Dendritic cell treated with granulocyte-macrophage colony-stimulating factor and Interleukin-4, amounts not matched to agents 40 ng/mL and 50 ng/mL, for 4 days (primary cell): Measurements from ENCODE around the gene CSAG2.
"Not testable (repeated sequence)": the region's sequence is repeated elsewhere in the genome, so short reads cannot be mapped to it uniquely, and the experiment has no call there.

Experiments used
- H3K27ac Mint-ChIP-seq: one replicate; pipeline ENCODE4 v1.8.0; 2022; ENCODE audit warnings: mild to moderate bottlenecking, mixed read lengths
- H3K27me3 Mint-ChIP-seq: one replicate; pipeline ENCODE4 v1.8.0; 2022; ENCODE audit warnings: mild to moderate bottlenecking, mixed read lengths
- H3K36me3 Mint-ChIP-seq: one replicate; pipeline ENCODE4 v1.8.0; 2022; ENCODE audit warnings: low read depth, mixed read lengths
- H3K4me1 Mint-ChIP-seq: one replicate; pipeline ENCODE4 v1.8.0; 2022; ENCODE audit warnings: low read depth, mixed read lengths
- H3K4me3 Mint-ChIP-seq: one replicate; pipeline ENCODE4 v1.8.0; 2022; ENCODE audit warnings: mild to moderate bottlenecking, moderate library complexity, mixed read lengths
- H3K9me3 Mint-ChIP-seq: one replicate; pipeline ENCODE4 v1.8.0; 2022; ENCODE audit warnings: mixed read lengths
- intact Hi-C: fragments of 100-400 bp; cut with micrococcal nuclease; formaldehyde crosslinking; loops from one replicate; pipeline ENCODE4 v1.15.0; 2022

The CSAG2 gene, protein sequence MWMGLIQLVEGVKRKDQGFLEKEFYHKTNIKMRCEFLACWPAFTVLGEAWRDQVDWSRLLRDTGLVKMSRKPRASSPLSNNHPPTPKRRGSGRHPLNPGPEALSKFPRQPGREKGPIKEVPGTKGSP

DNA sequence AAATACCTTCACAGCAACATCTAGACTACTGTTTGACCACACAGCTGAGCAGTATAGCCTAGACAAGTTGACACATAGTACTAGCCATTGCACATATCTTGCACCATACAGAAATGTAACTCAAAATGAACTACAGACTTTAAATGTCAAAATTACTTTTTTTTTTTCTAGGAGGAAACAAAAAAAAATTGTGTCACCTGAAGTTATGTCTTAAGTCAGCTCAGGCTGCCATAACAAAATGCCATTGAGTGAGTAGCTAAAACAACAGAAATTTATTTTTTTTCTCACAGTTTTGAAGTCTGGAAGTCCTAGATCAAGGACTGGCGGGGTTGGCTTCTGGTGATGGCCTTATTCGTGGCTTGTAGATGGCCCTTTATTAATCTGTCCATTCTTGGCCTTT, at the start of gene CSAG2:
Gene CSAG2, minus strand, starts transcription at position 101 of the 400 bp plus-strand sequence. CDS start 161 bp downstream, outside the sequence.
- H3K4me3 Mint-ChIP-seq, H3K4me1 Mint-ChIP-seq, H3K36me3 Mint-ChIP-seq, intact Hi-C loops, H3K9me3 Mint-ChIP-seq, H3K27me3 Mint-ChIP-seq, H3K27ac Mint-ChIP-seq: not testable (repeated sequence)

DNA sequence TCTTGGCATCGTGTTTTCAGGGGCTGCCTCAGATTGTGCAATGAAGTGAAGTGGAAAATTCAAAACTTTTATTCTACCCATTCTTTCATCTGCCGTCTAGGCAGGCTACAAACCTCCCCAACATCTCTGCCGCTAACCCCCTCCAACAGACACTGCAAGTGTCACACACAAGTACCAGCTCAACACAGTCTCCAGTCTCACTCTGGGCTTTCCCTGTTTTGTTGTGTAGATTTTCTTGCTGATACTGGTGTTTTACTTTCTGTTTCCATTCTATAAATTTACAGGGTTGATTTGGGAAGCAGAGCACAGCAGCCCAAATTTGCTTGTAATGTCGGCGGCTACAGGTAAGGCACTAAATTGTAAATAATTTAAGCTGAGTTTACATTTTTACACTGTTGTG, 45.8 kb upstream of the CSAG2 start:
- intact Hi-C loops, H3K27ac Mint-ChIP-seq, H3K9me3 Mint-ChIP-seq, H3K4me1 Mint-ChIP-seq, H3K4me3 Mint-ChIP-seq, H3K36me3 Mint-ChIP-seq, H3K27me3 Mint-ChIP-seq: not testable (repeated sequence)

DNA sequence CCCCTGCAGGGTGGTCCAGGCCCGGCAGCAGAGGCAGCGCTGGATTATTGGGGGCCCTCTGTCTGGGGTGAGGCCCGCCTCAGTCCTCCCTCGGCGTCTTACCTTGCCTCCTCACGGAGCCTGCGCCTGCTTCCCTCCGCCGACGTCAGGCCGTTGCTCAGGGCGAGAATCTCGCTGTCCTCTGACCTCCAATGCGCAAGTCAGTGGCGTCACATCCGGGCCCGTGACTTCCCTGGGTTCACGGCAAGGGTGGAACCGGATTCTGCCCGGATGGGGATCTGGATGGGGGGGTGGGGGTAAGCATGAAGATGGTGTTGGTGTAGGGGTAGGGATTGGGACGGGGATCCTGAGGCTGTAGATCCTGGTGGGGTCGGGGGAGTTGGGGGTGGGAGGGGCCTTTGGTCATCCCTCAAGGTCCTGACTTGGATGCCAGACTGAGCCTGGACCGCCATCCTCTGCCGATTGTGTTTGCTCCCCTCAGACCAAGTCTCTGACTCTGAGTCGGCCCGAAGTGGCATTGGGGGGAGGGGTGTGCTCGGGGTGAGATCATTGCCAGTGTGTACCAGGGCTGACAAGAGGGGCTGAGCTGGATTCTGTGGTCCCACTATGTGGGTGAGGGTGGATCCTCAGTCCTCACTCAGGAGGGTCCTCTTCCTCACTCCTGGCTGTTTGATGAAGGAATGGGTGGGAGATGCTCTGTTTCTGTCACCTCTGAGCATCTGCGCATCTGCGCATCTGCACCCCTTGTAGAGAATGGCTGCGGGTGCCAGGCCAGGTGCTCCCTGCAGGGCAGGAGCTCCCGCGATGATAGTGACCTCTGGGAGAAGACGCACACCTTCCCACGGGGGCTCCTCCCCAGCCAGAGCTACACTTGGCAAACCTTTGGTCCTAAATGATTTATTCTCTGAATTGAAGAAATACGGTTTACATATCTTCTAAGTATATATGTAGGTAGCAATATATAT, 44.9 kb upstream of the CSAG2 start, which contains the start of gene MAGEA2:
Gene MAGEA2, minus strand, starts transcription at position 157 of the 965 bp plus-strand sequence. CDS start 2,479 bp downstream, outside the sequence.
- not testable (repeated sequence) for H3K4me1 Mint-ChIP-seq, H3K9me3 Mint-ChIP-seq

DNA sequence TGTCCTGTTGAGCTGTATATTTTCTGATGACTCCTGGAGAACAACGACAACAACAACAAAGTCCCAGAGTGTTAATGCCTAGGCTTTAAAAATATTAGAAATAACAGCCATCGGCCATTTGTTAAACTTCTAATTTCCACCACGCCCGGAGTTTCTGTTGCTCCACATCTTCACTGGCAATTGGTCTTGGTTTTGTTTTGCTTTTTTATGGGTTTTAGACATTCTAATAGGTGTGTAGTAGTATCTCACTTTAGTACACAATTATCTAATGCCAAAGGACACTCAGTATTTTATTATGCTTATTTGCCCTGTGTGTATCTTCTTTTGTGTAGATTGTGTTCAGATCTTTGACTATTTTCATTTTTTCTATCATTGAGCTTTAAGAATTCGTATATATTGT, 29.5 kb upstream of the CSAG2 start:
- H3K27me3 Mint-ChIP-seq = peaks cover 2% of the 10 kb centered on the region
- no peak overlapping the region for H3K4me3 Mint-ChIP-seq
- no peaks in the 10 kb centered on the region for H3K9me3 Mint-ChIP-seq
- no peak overlapping the region for H3K27ac Mint-ChIP-seq
- H3K36me3 Mint-ChIP-seq = no peaks in the 10 kb centered on the region
- intact Hi-C loops = no loop called here
- no peaks in the 10 kb centered on the region for H3K4me1 Mint-ChIP-seq

More for the DNA sequence above, 44.9 kb upstream of the CSAG2 start, which contains the start of gene MAGEA2:
- H3K36me3 Mint-ChIP-seq, intact Hi-C loops, H3K4me3 Mint-ChIP-seq, H3K27ac Mint-ChIP-seq, H3K27me3 Mint-ChIP-seq: not testable (repeated sequence)

DNA sequence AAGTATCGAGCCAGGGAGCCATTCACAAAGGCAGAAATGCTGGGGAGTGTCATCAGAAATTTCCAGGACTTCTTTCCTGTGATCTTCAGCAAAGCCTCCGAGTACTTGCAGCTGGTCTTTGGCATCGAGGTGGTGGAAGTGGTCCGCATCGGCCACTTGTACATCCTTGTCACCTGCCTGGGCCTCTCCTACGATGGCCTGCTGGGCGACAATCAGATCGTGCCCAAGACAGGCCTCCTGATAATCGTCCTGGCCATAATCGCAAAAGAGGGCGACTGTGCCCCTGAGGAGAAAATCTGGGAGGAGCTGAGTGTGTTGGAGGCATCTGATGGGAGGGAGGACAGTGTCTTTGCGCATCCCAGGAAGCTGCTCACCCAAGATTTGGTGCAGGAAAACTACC, 27.5 kb upstream of the CSAG2 start:
- H3K4me1 Mint-ChIP-seq, H3K36me3 Mint-ChIP-seq, H3K27ac Mint-ChIP-seq, H3K4me3 Mint-ChIP-seq, H3K27me3 Mint-ChIP-seq, intact Hi-C loops, H3K9me3 Mint-ChIP-seq: not testable (repeated sequence)

DNA sequence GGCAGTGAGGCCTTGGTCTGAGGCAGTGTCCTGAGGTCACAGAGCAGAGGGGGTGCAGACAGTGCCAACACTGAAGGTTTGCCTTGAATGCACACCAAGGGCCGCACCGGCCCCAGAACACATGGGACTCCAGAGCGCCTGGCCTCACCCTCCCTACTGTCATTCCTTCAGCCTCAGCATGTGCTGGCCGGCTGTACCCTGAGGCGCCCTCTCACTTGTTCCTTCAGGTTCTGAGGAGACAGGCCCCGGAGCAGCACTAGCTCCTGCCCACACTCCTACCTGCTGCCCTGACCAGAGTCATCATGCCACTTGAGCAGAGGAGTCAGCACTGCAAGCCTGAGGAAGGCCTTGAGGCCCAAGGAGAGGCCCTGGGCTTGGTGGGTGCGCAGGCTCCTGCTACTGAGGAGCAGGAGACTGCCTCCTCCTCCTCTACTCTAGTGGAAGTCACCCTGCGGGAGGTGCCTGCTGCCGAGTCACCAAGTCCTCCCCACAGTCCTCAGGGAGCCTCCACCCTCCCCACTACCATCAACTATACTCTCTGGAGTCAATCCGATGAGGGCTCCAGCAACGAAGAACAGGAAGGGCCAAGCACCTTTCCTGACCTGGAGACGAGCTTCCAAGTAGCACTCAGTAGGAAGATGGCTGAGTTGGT, 26.9 kb upstream of the CSAG2 start:
- H3K4me3 Mint-ChIP-seq = no peak overlapping the region
- intact Hi-C loops = no loop called here
- H3K27ac Mint-ChIP-seq = no peak overlapping the region
- H3K27me3 Mint-ChIP-seq = peaks cover 2% of the 10 kb centered on the region
- H3K9me3 Mint-ChIP-seq = no peaks in the 10 kb centered on the region
- H3K4me1 Mint-ChIP-seq = no peaks in the 10 kb centered on the region
- H3K36me3 Mint-ChIP-seq = no peaks in the 10 kb centered on the region

DNA sequence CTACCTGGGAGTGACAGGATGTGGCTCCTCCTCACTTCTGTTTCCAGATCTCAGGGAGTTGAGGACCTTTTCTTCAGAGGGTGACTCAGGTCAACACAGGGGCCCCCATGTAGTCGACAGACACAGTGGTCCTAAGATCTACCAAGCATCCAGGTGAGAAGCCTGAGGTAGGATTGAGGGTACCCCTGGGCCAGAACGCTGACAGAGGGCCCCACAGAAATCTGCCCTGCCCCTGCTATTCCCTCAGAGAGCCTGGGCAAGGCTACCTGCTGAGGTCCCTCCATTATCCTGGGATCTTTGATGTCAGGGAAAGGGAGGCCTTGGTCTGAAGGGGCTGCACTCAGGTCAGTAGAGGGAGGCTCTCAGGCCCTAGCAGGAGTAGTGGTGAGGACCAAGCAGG, 26.0 kb upstream of the CSAG2 start:
- H3K4me1 Mint-ChIP-seq = no peaks in the 10 kb centered on the region
- H3K36me3 Mint-ChIP-seq = no peaks in the 10 kb centered on the region
- no peaks in the 10 kb centered on the region for H3K9me3 Mint-ChIP-seq
- intact Hi-C loops = no loop called here
- peaks cover 2% of the 10 kb centered on the region for H3K27me3 Mint-ChIP-seq
- no peak overlapping the region for H3K4me3 Mint-ChIP-seq
- no peak overlapping the region for H3K27ac Mint-ChIP-seq

DNA sequence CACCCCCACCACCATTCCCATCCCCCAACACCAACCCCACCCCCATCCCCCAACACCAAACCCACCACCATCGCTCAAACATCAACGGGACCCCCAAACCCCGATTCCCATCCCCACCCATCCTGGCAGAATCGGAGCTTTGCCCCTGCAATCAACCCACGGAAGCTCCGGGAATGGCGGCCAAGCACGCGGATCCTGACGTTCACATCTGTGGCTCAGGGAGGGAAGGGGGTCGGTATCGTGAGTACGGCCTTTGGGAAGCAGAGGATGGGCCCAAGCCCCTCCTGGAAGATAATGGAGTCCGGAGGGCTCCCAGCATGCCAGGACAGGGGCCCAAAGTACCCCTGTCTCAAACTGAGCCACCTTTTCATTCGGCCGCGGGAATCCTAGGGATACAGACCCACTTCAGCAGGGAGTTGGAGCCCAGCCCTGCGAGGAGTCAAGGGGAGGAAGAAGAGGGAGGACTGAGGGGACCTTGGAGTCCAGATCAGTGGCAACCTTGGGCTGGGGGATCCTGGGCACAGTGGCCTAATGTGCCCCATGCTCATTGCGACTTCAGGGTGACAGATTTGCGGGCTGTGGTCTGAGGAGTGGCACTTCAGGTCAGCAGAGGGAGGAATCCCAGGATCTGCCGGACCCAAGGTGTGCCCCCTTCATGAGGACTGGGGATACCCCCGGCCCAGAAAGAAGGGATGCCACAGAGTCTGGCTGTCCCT, 25.2 kb upstream of the CSAG2 start:
- H3K36me3 Mint-ChIP-seq, H3K27ac Mint-ChIP-seq, H3K9me3 Mint-ChIP-seq, H3K27me3 Mint-ChIP-seq, H3K4me3 Mint-ChIP-seq, intact Hi-C loops, H3K4me1 Mint-ChIP-seq: not testable (repeated sequence)

DNA sequence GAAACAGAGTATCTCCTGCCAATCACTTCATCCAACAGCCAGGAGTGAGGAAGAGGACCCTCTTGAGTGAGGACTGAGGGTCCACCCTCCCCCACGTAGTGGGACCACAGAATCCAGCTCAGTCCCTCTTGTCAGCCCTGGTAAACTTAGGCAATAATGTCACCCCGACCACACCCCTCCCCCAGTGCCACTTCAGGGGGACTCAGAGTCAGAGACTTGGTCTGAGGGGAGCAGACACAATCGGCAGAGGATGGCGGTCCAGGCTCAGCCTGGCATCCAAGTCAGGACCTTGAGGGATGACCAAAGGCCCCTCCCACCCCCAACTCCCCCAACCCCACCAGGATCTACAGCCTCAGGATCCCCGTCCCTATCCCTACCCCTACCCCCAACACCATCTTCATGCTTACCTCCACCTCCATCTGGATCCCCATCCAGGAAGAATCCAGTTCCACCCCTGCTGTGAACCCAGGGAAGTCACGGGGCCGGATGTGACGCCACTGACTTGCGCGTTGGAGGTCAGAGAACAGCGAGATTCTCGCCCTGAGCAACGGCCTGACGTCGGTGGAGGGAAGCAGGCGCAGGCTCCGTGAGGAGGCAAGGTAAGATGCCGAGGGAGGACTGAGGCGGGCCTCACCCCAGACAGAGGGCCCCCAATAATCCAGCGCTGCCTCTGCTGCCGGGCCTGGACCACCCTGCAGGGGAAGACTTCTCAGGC, 24.3 kb upstream of the CSAG2 start, which contains the start of the genes CSAG1 and MAGEA12:
Gene CSAG1, minus strand, starts transcription at position 461 of the 715 bp plus-strand sequence. CDS start 1,261 bp downstream, outside the sequence.
Gene MAGEA12, plus strand, starts transcription at position 497 of the 715 bp plus-strand sequence. CDS start 2,405 bp downstream, outside the sequence.
- Mint-ChIP-seq H3K4me3 (no peak within 1 kb of the TSS), H3K4me1 (no peaks in the 10 kb centered on the region), H3K27me3 (peaks cover 2% of the 10 kb centered on the region), H3K27ac (no peak within 1 kb of the TSS), H3K36me3 (no peaks in the 10 kb centered on the region), H3K9me3 (no peaks in the 10 kb centered on the region)
- intact Hi-C loops = no loop called here

DNA sequence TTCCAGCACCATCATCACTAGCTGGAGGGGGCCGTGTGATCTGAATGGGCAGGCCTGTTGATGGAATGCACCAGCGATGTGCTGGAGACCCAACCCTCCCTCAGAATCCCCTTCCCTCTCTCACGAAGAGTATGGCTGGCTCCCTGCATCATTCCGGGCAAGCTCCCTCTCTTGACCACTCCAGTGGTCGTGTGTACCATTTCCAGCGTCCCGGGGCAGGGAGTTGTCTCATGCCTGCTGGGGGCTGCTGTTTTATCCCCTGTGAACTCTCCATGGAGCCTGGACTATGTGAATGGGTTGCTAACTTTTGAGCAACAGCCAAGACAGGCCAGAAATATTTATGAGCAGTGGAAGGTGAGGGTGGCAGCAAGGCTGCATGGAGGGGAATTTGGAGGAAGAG, 16.3 kb upstream of the CSAG2 start:
- no peaks in the 10 kb centered on the region for H3K4me1 Mint-ChIP-seq
- no peaks in the 10 kb centered on the region for H3K9me3 Mint-ChIP-seq
- H3K27ac Mint-ChIP-seq = no peak overlapping the region
- H3K27me3 Mint-ChIP-seq = no peaks in the 10 kb centered on the region
- H3K4me3 Mint-ChIP-seq = no peak overlapping the region
- intact Hi-C loops = no loop called here
- no peaks in the 10 kb centered on the region for H3K36me3 Mint-ChIP-seq

DNA sequence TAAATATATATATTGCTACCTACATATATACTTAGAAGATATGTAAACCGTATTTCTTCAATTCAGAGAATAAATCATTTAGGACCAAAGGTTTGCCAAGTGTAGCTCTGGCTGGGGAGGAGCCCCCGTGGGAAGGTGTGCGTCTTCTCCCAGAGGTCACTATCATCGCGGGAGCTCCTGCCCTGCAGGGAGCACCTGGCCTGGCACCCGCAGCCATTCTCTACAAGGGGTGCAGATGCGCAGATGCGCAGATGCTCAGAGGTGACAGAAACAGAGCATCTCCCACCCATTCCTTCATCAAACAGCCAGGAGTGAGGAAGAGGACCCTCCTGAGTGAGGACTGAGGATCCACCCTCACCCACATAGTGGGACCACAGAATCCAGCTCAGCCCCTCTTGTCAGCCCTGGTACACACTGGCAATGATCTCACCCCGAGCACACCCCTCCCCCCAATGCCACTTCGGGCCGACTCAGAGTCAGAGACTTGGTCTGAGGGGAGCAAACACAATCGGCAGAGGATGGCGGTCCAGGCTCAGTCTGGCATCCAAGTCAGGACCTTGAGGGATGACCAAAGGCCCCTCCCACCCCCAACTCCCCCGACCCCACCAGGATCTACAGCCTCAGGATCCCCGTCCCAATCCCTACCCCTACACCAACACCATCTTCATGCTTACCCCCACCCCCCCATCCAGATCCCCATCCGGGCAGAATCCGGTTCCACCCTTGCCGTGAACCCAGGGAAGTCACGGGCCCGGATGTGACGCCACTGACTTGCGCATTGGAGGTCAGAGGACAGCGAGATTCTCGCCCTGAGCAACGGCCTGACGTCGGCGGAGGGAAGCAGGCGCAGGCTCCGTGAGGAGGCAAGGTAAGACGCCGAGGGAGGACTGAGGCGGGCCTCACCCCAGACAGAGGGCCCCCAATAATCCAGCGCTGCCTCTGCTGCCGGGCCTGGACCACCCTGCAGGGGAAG, 5.0 kb upstream of the CSAG2 start, which contains the start of gene MAGEA2B:
Gene MAGEA2B, plus strand, starts transcription at position 814 of the 973 bp plus-strand sequence. CDS start 2,479 bp downstream, outside the sequence.
- H3K36me3 Mint-ChIP-seq, intact Hi-C loops, H3K27me3 Mint-ChIP-seq, H3K27ac Mint-ChIP-seq, H3K4me3 Mint-ChIP-seq, H3K9me3 Mint-ChIP-seq, H3K4me1 Mint-ChIP-seq: not testable (repeated sequence)

DNA sequence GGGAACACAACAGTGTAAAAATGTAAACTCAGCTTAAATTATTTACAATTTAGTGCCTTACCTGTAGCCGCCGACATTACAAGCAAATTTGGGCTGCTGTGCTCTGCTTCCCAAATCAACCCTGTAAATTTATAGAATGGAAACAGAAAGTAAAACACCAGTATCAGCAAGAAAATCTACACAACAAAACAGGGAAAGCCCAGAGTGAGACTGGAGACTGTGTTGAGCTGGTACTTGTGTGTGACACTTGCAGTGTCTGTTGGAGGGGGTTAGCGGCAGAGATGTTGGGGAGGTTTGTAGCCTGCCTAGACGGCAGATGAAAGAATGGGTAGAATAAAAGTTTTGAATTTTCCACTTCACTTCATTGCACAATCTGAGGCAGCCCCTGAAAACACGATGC, 4.1 kb upstream of the CSAG2 start:
- H3K36me3 Mint-ChIP-seq, intact Hi-C loops: not testable (repeated sequence)

More for the DNA sequence above, 4.1 kb upstream of the CSAG2 start:
- H3K4me1 Mint-ChIP-seq, H3K9me3 Mint-ChIP-seq, H3K4me3 Mint-ChIP-seq, H3K27ac Mint-ChIP-seq, H3K27me3 Mint-ChIP-seq: not testable (repeated sequence)
